Lower lobe of right lung (tissue), 2 donors: Measurements from ENCODE around the gene PLTP. TPM values are rescaled to one million over a fixed set of nuclear protein-coding genes. Genes with fewer than 3 reads are reported as not detected.

Experiments used
- ATAC-seq, 2 donors: fragments of 200-7000 bp; cut with Tn5 transposase; one replicate each; pipeline ENCODE4 v1.9.1; 2020 to 2022; ENCODE audit warnings: mild to moderate bottlenecking in 2 of 2, moderate library complexity in 2 of 2
- DNase-seq: peaks from one replicate; pipeline ENCODE4 v3.0.0-alpha.2; 2020
- H3K27ac ChIP-seq: fragments of 200-600 bp; one replicate; pipeline ENCODE4 v1.8.0; 2022
- H3K27me3 ChIP-seq: fragments of 200-600 bp; one replicate; pipeline ENCODE4 v1.8.0; 2022; ENCODE audit warnings: low read depth
- H3K36me3 ChIP-seq: fragments of 200-600 bp; one replicate; pipeline ENCODE4 v1.8.0; 2022; ENCODE audit warnings: mild to moderate bottlenecking
- H3K4me1 ChIP-seq: fragments of 200-600 bp; one replicate; pipeline ENCODE4 v1.8.0; 2022
- H3K4me3 ChIP-seq: fragments of 200-600 bp; one replicate; pipeline ENCODE4 v1.8.0; 2022; ENCODE audit warnings: mild to moderate bottlenecking
- H3K9me3 ChIP-seq: fragments of 200-600 bp; one replicate; pipeline ENCODE4 v1.8.0; 2022
- CTCF ChIP-seq: fragments of 200-600 bp; IDR thresholded peaks from one replicate; pipeline ENCODE4 v1.8.0; 2022; ENCODE audit warnings: antibody characterized with exemption, mild to moderate bottlenecking
- intact Hi-C: fragments of 100-400 bp; cut with DNase I; formaldehyde crosslinking; loops from one replicate; pipeline ENCODE4 v1.11.0; 2022
- total RNA-seq: library from RNA; stranded (reverse); fragmentation: NEBNext Ultra II Directional; extraction: Animal tissue kit (Norgen Biotek cat#: 25700); gene quantifications from one replicate; pipeline ENCODE4 v1.2.1, GENCODE V29; 2021
- donor health status: DM: no; HTN: yes; CAD: no; lungs with severe emphysema.

Gene PLTP
- total RNA-seq, 1 donor from 2014 or later, result 145 TPM

- no peak for TF ChIP-seq CTCF
- Histone ChIP-seq H3K36me3 (peaks cover 16% of the 10 kb centered on the region), H3K4me3 (peak within 1 kb of the TSS; percentile 86), H3K27ac (peak within 1 kb of the TSS; percentile 85), H3K27me3 (no peaks in the 10 kb centered on the region), H3K9me3 (no peaks in the 10 kb centered on the region), H3K4me1 (peaks cover 26% of the 10 kb centered on the region)
- peak; percentile 99 for ATAC-seq
- intact Hi-C loops, result no loop called here
- DNase-seq, result peak; percentile 92
Measured at GRCh38 chr20:45857114-45857881, 54.7 kb downstream of the PLTP start, which contains the start of the genes ACOT8 and ZSWIM3. TSS of gene ACOT8 (minus strand) at chr20:45857392. CDS start at chr20:45857315, 77 bp downstream. TSS of gene ZSWIM3 (plus strand) at chr20:45857614. CDS start at chr20:45857826, 212 bp downstream.

GRCh38 chr20:45853484-45853883 lies 58.5 kb downstream of the PLTP start:
- H3K4me1 ChIP-seq, result peaks cover 25% of the 10 kb centered on the region
- intact Hi-C loops, result no loop called here
- no peak for TF ChIP-seq CTCF
- H3K4me3 ChIP-seq, result no peak overlapping the region
- H3K27me3 ChIP-seq, result no peaks in the 10 kb centered on the region
- no peak for ATAC-seq
- peaks cover 33% of the 10 kb centered on the region for H3K36me3 ChIP-seq
- no peak overlapping the region for H3K27ac ChIP-seq
- H3K9me3 ChIP-seq, result no peaks in the 10 kb centered on the region
- DNase-seq, result no peak

DNA sequence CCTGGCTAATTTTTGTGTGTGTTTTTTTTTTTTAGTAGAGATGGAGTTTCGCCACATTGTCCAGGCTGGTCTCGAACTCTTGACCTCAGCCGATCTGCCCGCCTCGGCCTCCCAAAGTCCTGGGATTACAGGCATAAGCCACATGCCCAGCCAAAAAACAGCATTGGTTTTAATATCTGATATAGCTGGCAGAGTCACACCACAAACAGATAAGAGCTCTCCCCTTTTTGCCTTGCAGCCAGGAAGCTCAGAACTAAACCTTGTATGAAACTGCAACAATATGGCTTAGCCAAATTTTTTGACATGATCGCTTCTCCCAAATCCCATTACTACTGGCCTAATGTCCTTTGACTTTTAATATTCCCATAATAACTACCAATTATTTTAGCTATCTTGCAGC lies 59.6 kb downstream of the PLTP start:
- H3K9me3 ChIP-seq, result no peaks in the 10 kb centered on the region
- peaks cover 18% of the 10 kb centered on the region for H3K4me1 ChIP-seq
- H3K4me3 ChIP-seq, result no peak overlapping the region
- ATAC-seq (no peak), DNase-seq (no peak)
- peaks cover 45% of the 10 kb centered on the region for H3K36me3 ChIP-seq
- intact Hi-C loops, result no loop called here
- H3K27me3 ChIP-seq, result no peaks in the 10 kb centered on the region
- no peak overlapping the region for H3K27ac ChIP-seq
- no peak for TF ChIP-seq CTCF

- H3K4me3 ChIP-seq, result no peak overlapping the region
- TF ChIP-seq CTCF, result no peak
- ATAC-seq (no peak), DNase-seq (no peak)
- peaks cover 53% of the 10 kb centered on the region for H3K36me3 ChIP-seq
- no peaks in the 10 kb centered on the region for H3K9me3 ChIP-seq
- no peak overlapping the region for H3K27ac ChIP-seq
- intact Hi-C loops, result no loop called here
- H3K27me3 ChIP-seq, result no peaks in the 10 kb centered on the region
- H3K4me1 ChIP-seq, result peaks cover 16% of the 10 kb centered on the region
Measured at GRCh38 chr20:45851501-45851900, 60.5 kb downstream of the PLTP start.

DNA sequence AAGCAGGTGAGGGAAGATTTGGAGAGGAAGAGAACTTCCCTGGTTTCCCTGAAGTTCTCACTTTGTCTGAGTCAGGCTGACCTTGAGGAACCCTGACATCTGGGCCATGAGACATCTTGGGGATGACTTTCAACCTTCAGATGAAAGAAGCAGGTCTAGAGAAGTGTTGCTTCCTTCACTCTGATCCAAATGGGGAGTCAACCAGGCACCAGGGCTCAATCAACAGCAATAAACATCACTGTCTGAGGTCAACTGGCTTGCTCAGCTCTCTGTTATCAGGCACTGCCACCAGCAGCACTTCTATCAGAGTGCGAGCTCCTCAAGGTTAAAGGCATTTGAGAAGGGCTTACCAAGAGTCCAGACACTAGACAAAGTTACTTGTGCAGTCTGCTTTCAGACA lies 61.0 kb downstream of the PLTP start:
- no peak for ATAC-seq
- Histone ChIP-seq H3K4me1 (peaks cover 10% of the 10 kb centered on the region), H3K27ac (no peak overlapping the region), H3K27me3 (no peaks in the 10 kb centered on the region), H3K9me3 (no peaks in the 10 kb centered on the region), H3K4me3 (no peak overlapping the region), H3K36me3 (peaks cover 59% of the 10 kb centered on the region)
- intact Hi-C loops, result no loop called here
- no peak for DNase-seq
- TF ChIP-seq CTCF, result no peak
